HepG2 (cell line): ENCODE measurements around the gene UBR4. TPM values are rescaled to one million over a fixed set of nuclear protein-coding genes. Genes with fewer than 3 reads are reported as not detected.

Source experiments
- ATAC-seq: fragments of 200-7000 bp; cut with Tn5 transposase; 3 replicates; pipeline ENCODE4 v1.9.1; 2020; ENCODE audit warnings: mild to moderate bottlenecking, moderate library complexity
- BruUV-seq: library from RNA; stranded (reverse); fragments of 400-500 nt; replicated peaks from 2 replicates; lab custom pipeline; 2021; lab: Mats Ljungman, UMichigan
- CTCF ChIA-PET: fragments of 300-600 bp; formaldehyde crosslinking; extraction: SDS; loops from one replicate; lab custom pipeline; 2021; ENCODE audit warnings: low total read pairs, inconsistent platforms, low intra/inter-chr PET ratio; lab: Yijun Ruan, JAX
- POLR2A ChIA-PET: fragments of 350-600 bp; sonication (Branson Sonifier 250); formaldehyde crosslinking; loops from one replicate; lab custom pipeline; 2020; ENCODE audit warnings: antibody characterized with exemption, inconsistent platforms; lab: Yijun Ruan, JAX
- DNase-seq: peaks from one replicate; pipeline ENCODE4 v3.0.0-alpha.2; 2015; ENCODE audit warnings: low spot score
- FAIRE-seq: peaks from 3 replicates; lab custom pipeline; 2011; peaks lifted over from hg19 to GRCh38; lab: Jason Lieb, UNC
- H2AFZ ChIP-seq: one replicate; pipeline ENCODE4 v1.6.1; 2011; ENCODE audit warnings: low read length, inconsistent platforms
- H3K27ac ChIP-seq: fragments of 300-600 bp; 3 replicates; pipeline ENCODE4 v1.8.0; 2011; ENCODE audit warnings: mixed run types, mild to moderate bottlenecking, mixed read lengths, low read length, inconsistent platforms; ENCODE audit not compliant: insufficient read depth; ENCODE audit errors: extremely low read length
- H3K27me3 ChIP-seq, 2 experiments: fragments of 200-600 bp in 1 of 2; 2 replicates in 1 of 2; 3 replicates in 1 of 2; pipeline versions ENCODE4 v1.6.0 to v1.8.0; 2011; ENCODE audit warnings: low read length in 2 of 2, mild to moderate bottlenecking in 2 of 2, moderate library complexity in 2 of 2, inconsistent platforms in 1 of 2; ENCODE audit not compliant: insufficient read depth in 2 of 2, control insufficient read depth in 1 of 2
- H3K36me3 ChIP-seq, 2 experiments: fragments of 200-600 bp in 1 of 2; replicated peaks in 1 of 2; 2 replicates in 1 of 2; 3 replicates in 1 of 2; pipeline versions ENCODE4 v1.5.1 to v1.8.0; 2011; ENCODE audit warnings: low read length in 2 of 2, inconsistent platforms in 1 of 2; ENCODE audit not compliant: insufficient read depth in 2 of 2, control insufficient read depth in 1 of 2
- H3K4me1 ChIP-seq: 2 replicates; pipeline ENCODE4 v1.5.1; 2012; ENCODE audit warnings: low read length, inconsistent platforms; ENCODE audit not compliant: insufficient read depth
- H3K4me2 ChIP-seq: 2 replicates; pipeline ENCODE4 v1.6.0; 2011; ENCODE audit warnings: low read depth, low read length, inconsistent platforms
- H3K4me3 ChIP-seq, 3 experiments: fragments of 200-600 bp in 1 of 3; sonication (generic), shearing (Covaris generic) in 1 of 3; replicated peaks in 1 of 3; 2 replicates each; pipeline ENCODE4 v1.5.1; 2011 to 2016; ENCODE audit warnings: low read length in 3 of 3, inconsistent platforms in 2 of 3, low read depth in 2 of 3, mild to moderate bottlenecking in 2 of 3, control low read depth in 1 of 3, mixed read lengths in 1 of 3; ENCODE audit not compliant: insufficient read depth in 1 of 3
- H3K79me2 ChIP-seq: one replicate; pipeline ENCODE4 v1.6.1; 2011; ENCODE audit warnings: low read length, inconsistent platforms; ENCODE audit not compliant: insufficient read depth
- H3K9ac ChIP-seq: 2 replicates; pipeline ENCODE4 v1.6.0; 2011; ENCODE audit warnings: mild to moderate bottlenecking, low read depth, low read length, inconsistent platforms; ENCODE audit not compliant: insufficient read depth
- H3K9me3 ChIP-seq: 2 replicates; pipeline ENCODE4 v1.5.1; 2012; ENCODE audit warnings: mild to moderate bottlenecking, low read length
- H4K20me1 ChIP-seq: 2 replicates; pipeline ENCODE4 v1.6.0; 2011; ENCODE audit warnings: inconsistent platforms, mild to moderate bottlenecking, low read length, moderate library complexity; ENCODE audit not compliant: insufficient read depth
- ATF1 ChIP-seq: IDR thresholded peaks from 2 replicates; pipeline ENCODE4 v1.6.1; 2016; ENCODE audit warnings: mild to moderate bottlenecking, control low read depth
- BHLHE40 ChIP-seq: IDR thresholded peaks from 2 replicates; pipeline ENCODE4 v1.6.1; 2011; ENCODE audit warnings: low read length, improper control_type of control experiment
- BRD4 ChIP-seq: sonication (generic); formaldehyde crosslinking; IDR thresholded peaks from 2 replicates; pipeline ENCODE4 v1.4.0; 2020; ENCODE audit warnings: missing genetic modification reagents
- KLF9 ChIP-seq: IDR thresholded peaks from 2 replicates; pipeline ENCODE4 v1.6.1; 2016; ENCODE audit warnings: low read depth
- PPARG ChIP-seq: conservative IDR thresholded peaks from 2 replicates; pipeline ENCODE4 v1.6.1; 2016; ENCODE audit warnings: missing biosample characterization, missing genetic modification reagents
- RERE ChIP-seq: IDR thresholded peaks from 2 replicates; pipeline ENCODE4 v1.6.1; 2016; ENCODE audit warnings: low read depth, missing genetic modification reagents, missing compliant biosample characterization
- XRCC5 ChIP-seq: fragments of 200-400 bp; formaldehyde crosslinking; optimal IDR thresholded peaks from 2 replicates; pipeline ENCODE3; 2017; ENCODE audit warnings: mild to moderate bottlenecking, low read length
- ZNF563 ChIP-seq: sonication (generic); formaldehyde crosslinking; IDR thresholded peaks from 2 replicates; pipeline ENCODE4 v1.8.0; 2022; ENCODE audit warnings: mild to moderate bottlenecking, moderate library complexity, missing genetic modification reagents
- WGBS: methylation state at CpG from one replicate; pipeline ENCODE4 v1.1.6; 2017; ENCODE audit warnings: low lambda C conversion rate; 5-methylcytosine and 5-hydroxymethylcytosine counted together
- in situ Hi-C: cut with HindIII; loops from 2 replicates; pipeline ENCODE4 v1.10.0; 2017; ENCODE audit warnings: low pct_unique_long_range_greater_than_20kb; ENCODE audit not compliant: extremely low pct_ligation_motif_present
- intact Hi-C: fragments of 100-400 bp; cut with micrococcal nuclease; formaldehyde crosslinking; loops from one replicate; pipeline ENCODE4 v1.10.0; 2022; ENCODE audit not compliant: unreplicated experiment
- polyA plus RNA-seq, 8 experiments: library from polyadenylated mRNA; depleted of rRNA in 3 of 8; stranded (reverse) in 7 of 8; unstranded in 1 of 8; fragments of >200 nt; fragmentation: Illumina TruSeq in 4 of 8; extraction: Trizol in 4 of 8; gene quantifications; 2 replicates each; pipeline versions ENCODE4 v1.2.1 to v1.2.3, GENCODE V29; 2011 to 2016; ENCODE audit warnings: low read depth in 4 of 8, missing spikeins in 1 of 8, mixed read lengths in 1 of 8; ENCODE audit not compliant: insufficient read depth in 1 of 8
- total RNA-seq, 5 experiments: library from RNA; depleted of rRNA; stranded (reverse); fragments of >200 nt; fragmentation: Illumina TruSeq; extraction: Trizol; gene quantifications; 2 replicates each; pipeline ENCODE4 v1.2.3, GENCODE V29; 2016; ENCODE audit warnings: low read depth in 1 of 5

UBR4 gene
- total and polyA plus RNA-seq, 2 of the 13 experiments (the other 11 are each of a cell fraction or from before 2014, with no cell fraction given), result 59.1 to 106 TPM

DNA sequence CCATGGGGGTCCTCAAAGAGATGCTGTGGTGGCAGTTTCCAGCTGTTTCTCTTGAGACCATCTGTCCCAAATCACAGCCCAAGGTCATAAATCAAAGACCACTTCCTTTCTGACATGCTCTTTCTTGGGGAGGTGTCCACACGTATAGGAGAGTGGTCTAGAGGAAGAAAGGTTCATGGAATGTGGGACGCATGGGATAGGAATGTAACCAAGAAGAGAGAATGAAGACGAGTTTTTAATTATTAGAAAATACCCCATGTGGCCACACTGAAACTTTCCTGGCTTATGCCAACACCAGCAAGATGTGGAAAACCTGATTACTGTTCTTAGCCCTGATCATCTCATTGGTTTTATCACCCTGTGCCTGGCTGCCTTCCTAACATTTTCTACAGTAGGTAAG lies 129.3 kb downstream of the UBR4 start:
- H3K79me2 ChIP-seq, result no peaks in the 10 kb centered on the region
- DNase-seq, result no peak
- H3K27ac ChIP-seq, result peak overlapping the region; percentile 12
- H4K20me1 ChIP-seq, result no peaks in the 10 kb centered on the region
- peaks cover 49 to 96% of the 10 kb centered on the region in 2 experiments; a peak in 4 of 5 replicates for H3K36me3 ChIP-seq
- intact Hi-C loops (no loop called here), in situ Hi-C loops (no loop called here)
- ChIA-PET CTCF (no interaction called here), POLR2A (no interaction called here)
- peaks cover 22% of the 10 kb centered on the region for H3K4me1 ChIP-seq
- no peaks in the 10 kb centered on the region for H3K27me3 ChIP-seq
- no TSS peak for BruUV-seq
- TF ChIP-seq ZNF563 (CRISPR knock-in tag) (no peak), ATF1 (CRISPR knock-in tag) (no peak), KLF9 (no peak), BHLHE40 (no peak), BRD4 (no peak), XRCC5 (no peak), PPARG (CRISPR knock-in tag) (no peak)
- H3K9me3 ChIP-seq, result no peaks in the 10 kb centered on the region
- FAIRE-seq, result no peak
- H3K4me2 ChIP-seq, result no peak overlapping the region
- no peak overlapping the region for H2AFZ ChIP-seq
- ATAC-seq, result no peak
- no peak overlapping the region for H3K4me3 ChIP-seq
- no peak overlapping the region for H3K9ac ChIP-seq
- 92% methylated on average over 3 of the region's 3 CpGs for WGBS

GRCh38 chr1:19079541-19080472 lies 130.3 kb downstream of the UBR4 start:
- CTCF ChIA-PET, result no interaction called here
- in situ Hi-C loops (no loop called here), intact Hi-C loops (no loop called here)
- Histone ChIP-seq H2AFZ (no peak overlapping the region), H3K9me3 (no peaks in the 10 kb centered on the region), H3K27me3 (no peaks in the 10 kb centered on the region), H3K27ac (peak overlapping the region; percentile 20), H3K79me2 (no peaks in the 10 kb centered on the region), H3K4me2 (no peak overlapping the region), H3K36me3 (peaks cover 52 to 97% of the 10 kb centered on the region in 2 experiments; a peak in 4 of 5 replicates), H3K4me1 (peaks cover 22% of the 10 kb centered on the region), H3K9ac (no peak overlapping the region), H3K4me3 (no peak overlapping the region), H4K20me1 (no peaks in the 10 kb centered on the region)
- FAIRE-seq, result peak; percentile 40
- ATAC-seq, result peak; percentile 52
- WGBS, result 95% methylated on average over 16 of the region's 16 CpGs
- DNase-seq, result peak; percentile 62
- BruUV-seq, result no TSS peak
- POLR2A ChIA-PET, result interaction anchor here (0.9 kb wide), 1 partner anchor 129 kb away, joined by 3 read pairs; no protein-coding TSS in a partner anchor
- TF ChIP-seq RERE (CRISPR knock-in tag), result no peak
